Brain microvascular endothelial cell (primary cell): ENCODE data around the gene ECEL1.

Experiments used
- DNase-seq: peaks from one replicate; pipeline ENCODE4 v3.0.0-alpha.2; 2020
- H3K27ac ChIP-seq: fragments of 250-450 bp; sonication (Bioruptor Pico); 2 replicates; pipeline ENCODE4 v1.5.1; 2020; ENCODE audit warnings: mild to moderate bottlenecking, moderate library complexity
- H3K27me3 ChIP-seq: fragments of 250-450 bp; sonication (Bioruptor Pico); replicated peaks from 2 replicates; pipeline ENCODE4 v1.5.1; 2020; ENCODE audit warnings: mild to moderate bottlenecking
- H3K36me3 ChIP-seq: fragments of 250-450 bp; sonication (Bioruptor Pico); replicated peaks from 2 replicates; pipeline ENCODE4 v1.5.1; 2020; ENCODE audit warnings: mild to moderate bottlenecking
- H3K4me3 ChIP-seq: 2 replicates; pipeline ENCODE4 v1.5.1; 2011; ENCODE audit warnings: low read depth, mild to moderate bottlenecking, control low read depth, low read length, moderate library complexity
- in situ Hi-C: cut with HindIII; loops from 2 replicates; pipeline ENCODE4 v1.10.0; 2017; ENCODE audit warnings: low sequenced_read_pairs, low pct_ligation_motif_present
- TF ChIP-seq, protein P1 (sequence below): IDR thresholded peaks from 2 replicates; pipeline ENCODE4 v1.5.1; 2011; ENCODE audit warnings: low read depth, mild to moderate bottlenecking, moderate library complexity, low read length, control low read depth, inconsistent platforms; ENCODE audit errors: missing control alignments

The ECEL1 gene

DNA sequence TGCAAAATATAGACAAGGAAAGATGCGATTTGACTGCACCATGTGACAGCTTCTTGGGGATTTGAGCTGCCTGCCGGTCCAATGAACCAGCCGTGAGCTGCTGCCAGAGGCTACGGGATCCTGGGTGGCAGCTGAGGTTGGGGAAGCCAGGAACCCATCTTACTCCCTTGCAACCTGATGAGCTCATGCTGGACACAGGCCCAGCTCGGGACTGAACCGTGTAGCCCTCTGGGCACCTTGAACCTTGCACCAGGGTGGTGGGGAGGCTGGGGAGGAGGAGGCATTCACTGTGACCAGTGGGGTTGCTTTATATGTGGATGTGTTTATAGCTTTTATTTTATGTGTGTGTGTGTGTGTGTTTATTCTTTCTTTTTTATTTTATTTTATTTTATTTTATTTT lies 22.6 kb downstream of the ECEL1 start:
- no peak overlapping the region for H3K4me3 ChIP-seq
- no peaks in the 10 kb centered on the region for H3K36me3 ChIP-seq
- TF ChIP-seq, protein P1, sequence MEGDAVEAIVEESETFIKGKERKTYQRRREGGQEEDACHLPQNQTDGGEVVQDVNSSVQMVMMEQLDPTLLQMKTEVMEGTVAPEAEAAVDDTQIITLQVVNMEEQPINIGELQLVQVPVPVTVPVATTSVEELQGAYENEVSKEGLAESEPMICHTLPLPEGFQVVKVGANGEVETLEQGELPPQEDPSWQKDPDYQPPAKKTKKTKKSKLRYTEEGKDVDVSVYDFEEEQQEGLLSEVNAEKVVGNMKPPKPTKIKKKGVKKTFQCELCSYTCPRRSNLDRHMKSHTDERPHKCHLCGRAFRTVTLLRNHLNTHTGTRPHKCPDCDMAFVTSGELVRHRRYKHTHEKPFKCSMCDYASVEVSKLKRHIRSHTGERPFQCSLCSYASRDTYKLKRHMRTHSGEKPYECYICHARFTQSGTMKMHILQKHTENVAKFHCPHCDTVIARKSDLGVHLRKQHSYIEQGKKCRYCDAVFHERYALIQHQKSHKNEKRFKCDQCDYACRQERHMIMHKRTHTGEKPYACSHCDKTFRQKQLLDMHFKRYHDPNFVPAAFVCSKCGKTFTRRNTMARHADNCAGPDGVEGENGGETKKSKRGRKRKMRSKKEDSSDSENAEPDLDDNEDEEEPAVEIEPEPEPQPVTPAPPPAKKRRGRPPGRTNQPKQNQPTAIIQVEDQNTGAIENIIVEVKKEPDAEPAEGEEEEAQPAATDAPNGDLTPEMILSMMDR = no peak
- in situ Hi-C loops = no loop called here
- DNase-seq = no peak
- H3K27me3 ChIP-seq = peaks cover 8% of the 10 kb centered on the region
- H3K27ac ChIP-seq = no peak overlapping the region

DNA sequence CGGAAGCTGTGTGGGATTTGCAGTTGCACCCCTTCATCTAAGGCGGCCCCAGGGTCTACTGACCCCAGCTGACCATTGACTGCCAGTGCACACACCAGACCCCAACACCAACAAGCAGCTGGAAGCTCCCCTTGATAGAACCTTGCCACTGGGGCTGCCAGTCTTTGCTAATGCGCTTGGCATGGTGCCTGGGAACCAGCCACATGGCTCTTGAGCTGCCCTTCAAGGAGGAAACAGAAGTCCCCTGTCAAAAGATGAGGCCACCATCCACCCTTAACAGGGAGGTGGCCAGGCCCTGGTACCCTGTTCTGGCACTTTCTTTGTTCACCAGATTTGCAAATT lies 23.1 kb downstream of the ECEL1 start:
- TF ChIP-seq, protein P1 = no peak
- no peak for DNase-seq
- no peak overlapping the region for H3K4me3 ChIP-seq

DNA sequence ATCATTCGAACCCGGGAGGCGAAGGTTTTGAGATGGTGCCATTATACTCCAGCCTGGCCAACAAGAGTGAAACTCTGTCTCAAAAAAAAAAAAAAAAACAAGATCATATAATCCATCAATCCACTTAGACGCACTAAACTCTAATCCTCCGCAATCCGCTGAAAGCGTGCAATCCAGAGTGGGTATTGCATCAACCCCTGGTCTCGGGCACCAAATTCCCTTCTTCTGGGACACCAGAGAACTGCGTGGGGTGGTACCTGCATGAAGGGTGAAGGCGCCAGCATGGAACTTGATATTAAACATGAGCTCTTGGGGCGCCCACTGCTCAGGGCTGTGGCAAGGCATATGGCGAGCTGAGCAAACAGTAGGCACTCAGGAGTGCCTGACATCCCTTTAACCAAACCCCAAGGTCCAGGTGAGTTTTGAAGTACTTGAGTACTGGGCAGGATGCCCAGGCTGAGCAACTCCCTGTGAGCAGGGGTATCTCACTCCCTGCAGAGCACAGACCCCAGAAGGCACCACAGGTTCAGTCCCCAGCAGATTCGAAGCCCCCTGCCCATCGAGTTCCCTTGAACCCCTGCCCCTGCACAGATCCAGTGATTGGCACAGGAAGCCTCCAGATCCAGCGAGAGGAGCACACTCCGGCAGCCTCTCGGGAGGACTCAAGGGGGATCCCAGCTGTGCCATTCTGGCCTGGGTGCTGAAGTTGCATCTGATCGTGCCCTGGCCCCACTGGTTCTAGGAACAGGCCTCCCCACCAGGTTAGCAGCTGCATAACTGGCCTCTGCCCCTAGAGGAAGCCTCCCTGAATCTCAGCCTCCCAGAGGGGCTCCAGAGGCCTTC lies 23.7 kb downstream of the ECEL1 start:
- H3K27me3 ChIP-seq = peaks cover 17% of the 10 kb centered on the region
- DNase-seq = no peak
- H3K4me3 ChIP-seq = no peak overlapping the region
- H3K36me3 ChIP-seq = no peaks in the 10 kb centered on the region
- H3K27ac ChIP-seq = no peak overlapping the region
- in situ Hi-C loops = no loop called here
- TF ChIP-seq, protein P1 = no peak

More for the DNA sequence above, 23.1 kb downstream of the ECEL1 start:
- in situ Hi-C loops = no loop called here
- Histone ChIP-seq H3K27ac (no peak overlapping the region), H3K27me3 (peaks cover 12% of the 10 kb centered on the region), H3K36me3 (no peaks in the 10 kb centered on the region)

DNA sequence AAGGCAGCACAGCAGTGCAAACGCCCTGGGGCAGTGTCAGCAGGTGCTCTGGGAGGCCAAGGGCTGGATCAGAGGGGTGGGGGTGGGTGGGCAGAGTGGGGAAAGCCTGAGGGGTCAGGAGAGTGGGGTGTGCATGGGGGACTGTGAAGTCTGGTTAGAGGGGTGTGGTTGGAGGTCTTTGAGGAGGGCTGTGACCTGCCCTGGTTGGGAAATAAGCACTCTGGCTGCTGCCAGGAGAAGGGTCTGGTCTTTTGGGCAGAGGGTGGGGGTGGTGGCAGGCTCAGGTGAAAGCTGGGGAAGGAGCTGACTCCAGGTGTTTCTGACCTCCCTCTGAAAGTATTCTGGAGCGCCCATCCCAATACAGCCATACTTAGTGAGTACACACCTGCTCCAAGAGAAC lies 27.5 kb downstream of the ECEL1 start:
- TF ChIP-seq, protein P1 = no peak
- Histone ChIP-seq H3K27ac (no peak overlapping the region), H3K4me3 (no peak overlapping the region), H3K27me3 (peaks cover 50% of the 10 kb centered on the region), H3K36me3 (no peaks in the 10 kb centered on the region)
- DNase-seq = no peak
- in situ Hi-C loops = no loop called here

DNA sequence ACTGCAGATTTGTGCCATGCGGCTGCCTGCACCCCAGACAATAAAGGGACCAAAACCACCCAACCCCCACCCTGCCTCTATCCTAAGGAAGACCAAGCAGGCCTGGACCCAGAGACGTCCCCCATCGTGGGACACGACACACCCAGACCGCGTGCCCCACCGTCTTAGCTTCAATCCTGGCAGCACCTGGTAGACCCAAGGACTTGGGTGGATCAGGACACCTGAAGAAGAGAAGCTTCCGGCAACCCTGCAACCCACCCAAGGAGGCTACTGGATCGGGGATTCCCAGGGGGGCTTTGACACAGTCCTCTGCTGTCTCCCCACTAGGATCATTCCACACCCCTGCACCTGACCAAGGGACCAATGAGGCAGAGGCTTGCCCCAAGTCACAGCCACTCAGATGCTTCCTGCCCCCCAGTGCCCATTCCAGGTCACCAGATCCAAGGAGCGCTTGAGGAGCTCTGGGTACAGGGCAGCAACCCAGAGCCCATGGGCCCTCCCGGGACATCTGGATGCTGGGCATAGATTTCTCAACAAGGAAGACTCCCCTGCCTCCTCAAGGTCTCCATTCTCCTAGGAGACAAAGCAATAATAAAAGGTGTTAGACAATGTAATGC lies 28.1 kb downstream of the ECEL1 start:
- peaks cover 55% of the 10 kb centered on the region for H3K27me3 ChIP-seq
- no peak overlapping the region for H3K4me3 ChIP-seq
- H3K36me3 ChIP-seq = no peaks in the 10 kb centered on the region
- in situ Hi-C loops = no loop called here
- no peak overlapping the region for H3K27ac ChIP-seq
- no peak for DNase-seq
- TF ChIP-seq, protein P1 = no peak
